Activated naive CD8-positive, alpha-beta T cell (primary cell): ENCODE data around the gene CTNND2.
"Not testable (repeated sequence)": the region's sequence is repeated elsewhere in the genome, so short reads cannot be mapped to it uniquely, and the experiment has no call there.

Experiments
- H3K27ac Mint-ChIP-seq: one replicate; pipeline ENCODE4 v1.8.0; 2021; ENCODE audit warnings: mixed read lengths
- H3K27me3 Mint-ChIP-seq: one replicate; pipeline ENCODE4 v1.8.0; 2021; ENCODE audit warnings: mixed read lengths
- H3K36me3 Mint-ChIP-seq: one replicate; pipeline ENCODE4 v1.8.0; 2021; ENCODE audit warnings: mixed read lengths
- H3K4me1 Mint-ChIP-seq: one replicate; pipeline ENCODE4 v1.8.0; 2021; ENCODE audit warnings: low read depth, mixed read lengths
- H3K4me3 Mint-ChIP-seq: one replicate; pipeline ENCODE4 v1.8.0; 2021; ENCODE audit warnings: mild to moderate bottlenecking, mixed read lengths
- H3K9me3 Mint-ChIP-seq: one replicate; pipeline ENCODE4 v1.8.0; 2021; ENCODE audit warnings: low read depth, mixed read lengths

The CTNND2 gene

DNA sequence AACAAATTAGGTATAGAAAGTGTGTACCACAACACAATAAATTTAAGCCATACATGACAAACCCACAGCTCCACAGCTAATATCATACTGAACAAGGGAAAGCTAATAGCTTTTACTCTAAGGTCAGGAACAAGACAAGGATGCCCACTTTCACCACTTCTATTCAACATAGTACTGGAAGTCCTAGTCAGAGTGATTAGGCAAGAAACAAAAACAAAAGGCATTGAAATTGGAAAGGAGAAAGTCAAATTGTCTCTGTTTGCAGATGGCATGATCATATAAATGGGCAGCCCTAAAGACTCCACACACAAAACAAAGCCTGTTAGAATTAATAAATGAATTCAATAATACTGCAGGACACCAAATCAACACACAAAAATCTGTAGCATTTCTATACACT, 548.8 kb downstream of the CTNND2 start:
- H3K4me1 Mint-ChIP-seq: no peaks in the 10 kb centered on the region
- no peaks in the 10 kb centered on the region for H3K36me3 Mint-ChIP-seq
- no peak overlapping the region for H3K4me3 Mint-ChIP-seq
- no peak overlapping the region for H3K27ac Mint-ChIP-seq
- H3K9me3 Mint-ChIP-seq: peaks cover 7% of the 10 kb centered on the region
- H3K27me3 Mint-ChIP-seq: no peaks in the 10 kb centered on the region

DNA sequence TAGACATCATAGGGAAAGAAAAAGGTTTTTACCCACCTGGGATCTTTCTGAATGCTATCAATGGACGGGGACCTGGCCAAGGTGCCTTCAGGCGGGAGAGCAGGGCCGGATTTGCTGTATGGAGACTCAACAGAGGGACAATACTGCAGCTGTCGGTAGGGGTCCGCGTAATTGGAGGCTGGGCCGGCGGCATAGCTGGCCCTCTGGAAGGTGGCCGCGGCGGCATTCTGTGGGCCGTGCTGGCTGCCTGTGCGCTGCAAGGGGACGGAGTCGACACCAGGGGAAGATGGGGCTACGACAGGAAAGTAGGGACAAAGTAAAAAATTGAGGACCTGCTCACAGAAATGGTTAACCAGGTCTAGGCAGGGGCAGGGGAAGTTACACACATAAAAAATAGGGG, 557.9 kb downstream of the CTNND2 start:
- Mint-ChIP-seq H3K27ac (no peak overlapping the region), H3K36me3 (no peaks in the 10 kb centered on the region), H3K4me1 (no peaks in the 10 kb centered on the region), H3K27me3 (peaks cover 7% of the 10 kb centered on the region), H3K9me3 (no peaks in the 10 kb centered on the region), H3K4me3 (no peak overlapping the region)

DNA sequence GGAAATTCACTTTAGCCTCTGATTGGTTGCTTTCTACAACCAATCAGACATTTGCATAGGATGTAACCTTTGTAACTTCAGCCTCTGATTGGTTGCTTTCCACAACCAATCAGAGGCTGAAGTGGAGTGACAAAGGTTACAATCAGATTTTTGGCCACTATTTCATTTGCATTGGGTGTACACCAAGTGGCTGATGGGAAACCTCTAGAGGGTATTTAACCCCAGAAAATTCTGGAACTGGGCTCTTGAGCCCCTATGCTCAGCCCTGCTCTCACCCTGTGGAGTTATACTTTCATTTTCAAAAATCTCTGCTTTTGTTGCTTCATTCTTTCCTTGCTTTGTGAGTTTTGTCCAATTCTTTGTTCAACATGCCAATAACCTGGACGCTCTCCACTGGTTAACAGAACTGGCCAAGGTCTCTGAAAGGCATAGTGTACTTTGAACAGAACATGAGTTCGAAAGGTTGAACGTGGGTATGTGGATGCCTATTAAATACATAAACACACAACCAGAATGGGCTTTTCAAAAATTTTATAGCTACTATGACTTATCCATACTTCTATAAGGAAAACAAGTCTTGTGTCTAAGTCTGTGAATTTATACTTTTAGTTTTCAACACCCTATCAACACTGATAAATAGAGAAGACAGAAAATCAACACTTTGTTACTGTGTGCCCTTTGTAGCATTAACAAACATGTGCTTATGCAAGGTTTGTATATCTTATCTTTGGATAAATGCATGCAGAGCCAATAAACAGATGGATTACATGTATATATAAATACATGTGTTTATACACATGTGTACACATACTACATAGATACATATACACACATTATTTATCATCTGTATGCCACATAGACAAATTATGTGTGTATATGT, 568.1 kb downstream of the CTNND2 start:
- H3K4me3 Mint-ChIP-seq: no peak overlapping the region
- peaks cover 7% of the 10 kb centered on the region for H3K27me3 Mint-ChIP-seq
- H3K36me3 Mint-ChIP-seq: no peaks in the 10 kb centered on the region
- H3K4me1 Mint-ChIP-seq: no peaks in the 10 kb centered on the region
- no peak overlapping the region for H3K27ac Mint-ChIP-seq
- H3K9me3 Mint-ChIP-seq: peaks cover 4% of the 10 kb centered on the region

DNA sequence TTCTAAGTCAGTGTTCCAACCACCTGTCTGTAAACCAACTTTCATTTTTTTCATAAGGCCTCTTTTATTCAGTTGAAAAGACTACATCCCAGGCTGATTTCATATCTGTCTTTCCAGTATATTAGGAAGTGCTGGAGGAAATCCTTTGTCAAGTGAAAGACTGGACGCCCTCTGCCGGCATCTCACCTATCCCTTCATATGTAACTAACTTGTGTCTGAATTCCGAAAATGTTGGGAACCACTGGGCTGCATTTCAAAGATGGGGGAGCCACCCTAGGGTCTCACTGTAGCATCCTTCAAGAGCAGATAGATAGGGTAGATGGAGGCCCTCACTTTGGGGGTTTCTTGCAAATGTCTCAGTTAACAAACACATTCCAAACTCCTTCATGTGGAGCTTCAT, 569.8 kb downstream of the CTNND2 start:
- Mint-ChIP-seq H3K4me1 (no peaks in the 10 kb centered on the region), H3K27me3 (peaks cover 4% of the 10 kb centered on the region), H3K27ac (no peak overlapping the region), H3K4me3 (no peak overlapping the region), H3K36me3 (no peaks in the 10 kb centered on the region), H3K9me3 (peaks cover 4% of the 10 kb centered on the region)

DNA sequence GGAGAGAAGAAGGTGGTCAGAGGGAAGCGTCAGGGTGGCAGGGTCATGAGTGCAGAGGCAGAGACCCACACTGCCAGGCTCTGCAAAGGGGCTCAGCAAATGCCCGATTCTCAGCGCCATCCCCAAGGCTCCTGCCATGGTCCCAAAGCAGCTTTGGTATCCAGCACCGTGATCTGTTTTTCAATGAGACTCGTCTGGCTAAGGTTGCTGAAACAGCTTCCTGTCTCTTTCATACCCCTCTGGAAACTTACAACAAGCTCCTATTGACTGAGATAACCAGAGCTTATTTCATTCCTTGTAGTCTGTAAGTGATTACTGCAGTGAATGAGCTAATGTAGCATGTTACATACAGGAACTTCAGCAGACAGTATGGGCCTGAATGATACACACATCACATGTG, 574.6 kb downstream of the CTNND2 start:
- no peak overlapping the region for H3K27ac Mint-ChIP-seq
- peaks cover 2% of the 10 kb centered on the region for H3K27me3 Mint-ChIP-seq

DNA sequence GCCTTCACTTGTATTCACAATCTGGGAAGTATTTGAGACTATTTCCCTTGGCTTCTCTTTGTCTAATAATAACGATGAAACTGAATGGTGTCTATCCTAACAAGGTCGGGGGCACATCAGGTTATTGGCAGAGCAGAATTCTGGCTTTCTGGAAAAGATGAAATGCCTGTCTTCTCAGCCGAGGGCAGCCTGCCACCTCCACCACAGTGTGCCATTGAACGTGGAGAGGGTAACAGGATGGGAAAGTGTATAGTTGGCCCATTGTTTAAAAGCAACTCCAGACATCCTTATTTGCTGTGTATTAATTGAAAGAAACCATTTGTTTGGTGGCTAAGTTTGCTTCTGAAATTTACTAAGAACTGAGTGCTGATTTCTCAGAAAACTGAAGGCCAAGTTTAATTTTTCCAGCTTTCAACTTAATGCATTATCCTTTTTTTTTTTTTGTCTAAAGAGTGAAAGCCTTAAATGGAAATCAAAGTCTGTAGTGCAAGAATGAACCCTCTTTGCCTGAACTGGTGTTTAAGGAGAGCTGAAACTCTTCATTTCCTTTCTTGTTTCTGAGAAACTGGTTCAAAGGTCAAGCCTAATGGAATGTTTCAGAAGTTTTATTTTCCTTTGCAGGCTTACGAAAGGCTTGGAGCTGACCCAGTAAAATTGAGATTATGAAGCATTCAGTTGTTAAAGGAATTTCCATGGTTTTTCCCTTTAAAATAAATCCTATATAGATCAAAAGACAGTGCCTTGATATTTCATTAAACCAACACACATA, 579.5 kb downstream of the CTNND2 start:
- H3K4me1 Mint-ChIP-seq: no peaks in the 10 kb centered on the region
- H3K36me3 Mint-ChIP-seq: no peaks in the 10 kb centered on the region
- H3K27me3 Mint-ChIP-seq: no peaks in the 10 kb centered on the region
- H3K9me3 Mint-ChIP-seq: no peaks in the 10 kb centered on the region
- no peak overlapping the region for H3K27ac Mint-ChIP-seq
- no peak overlapping the region for H3K4me3 Mint-ChIP-seq

More for the DNA sequence above, 574.6 kb downstream of the CTNND2 start:
- no peaks in the 10 kb centered on the region for H3K4me1 Mint-ChIP-seq
- H3K9me3 Mint-ChIP-seq: no peaks in the 10 kb centered on the region
- H3K36me3 Mint-ChIP-seq: no peaks in the 10 kb centered on the region
- no peak overlapping the region for H3K4me3 Mint-ChIP-seq

DNA sequence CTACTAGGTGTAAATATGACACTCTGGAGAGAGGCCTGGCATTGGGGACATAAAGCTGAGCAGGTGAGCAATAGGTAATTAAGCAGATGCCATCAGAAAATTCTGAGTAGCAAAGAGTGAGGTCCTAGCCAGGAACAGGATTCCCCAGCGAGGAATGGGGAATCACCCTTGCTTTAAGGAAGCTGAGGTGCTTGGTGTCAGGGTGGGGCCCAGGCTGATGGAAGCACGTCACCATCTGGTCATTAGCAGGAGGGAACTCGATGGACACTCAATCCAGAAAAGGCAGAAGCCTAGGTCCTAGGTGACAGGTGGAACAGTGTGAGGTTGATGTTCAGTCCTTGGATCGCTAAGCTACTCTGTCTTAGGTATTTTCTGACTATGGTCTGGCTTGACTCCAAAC, 580.5 kb downstream of the CTNND2 start:
- no peaks in the 10 kb centered on the region for H3K4me1 Mint-ChIP-seq
- no peaks in the 10 kb centered on the region for H3K36me3 Mint-ChIP-seq
- no peaks in the 10 kb centered on the region for H3K27me3 Mint-ChIP-seq
- no peaks in the 10 kb centered on the region for H3K9me3 Mint-ChIP-seq
- H3K27ac Mint-ChIP-seq: no peak overlapping the region
- no peak overlapping the region for H3K4me3 Mint-ChIP-seq

DNA sequence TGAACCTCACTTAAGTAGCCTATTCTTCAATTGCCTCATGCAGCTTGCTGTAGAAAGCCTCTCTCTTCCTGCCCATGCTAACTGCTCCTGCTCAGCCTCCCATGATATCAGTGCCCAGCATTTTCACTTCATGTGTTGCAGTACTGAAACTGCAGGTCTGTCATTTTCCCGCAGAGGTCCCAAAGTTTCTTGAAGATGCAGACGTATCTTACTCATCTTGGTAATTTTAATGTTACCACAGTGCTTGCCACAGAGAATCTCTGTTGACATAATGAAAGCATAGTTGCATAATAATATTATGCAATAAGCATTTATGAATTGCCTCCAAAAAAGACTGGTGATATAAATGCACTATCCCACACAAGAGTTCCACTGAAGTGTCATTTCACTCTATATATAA, 582.1 kb downstream of the CTNND2 start:
- H3K27me3 Mint-ChIP-seq: no peaks in the 10 kb centered on the region
- H3K9me3 Mint-ChIP-seq: no peaks in the 10 kb centered on the region
- no peak overlapping the region for H3K27ac Mint-ChIP-seq

DNA sequence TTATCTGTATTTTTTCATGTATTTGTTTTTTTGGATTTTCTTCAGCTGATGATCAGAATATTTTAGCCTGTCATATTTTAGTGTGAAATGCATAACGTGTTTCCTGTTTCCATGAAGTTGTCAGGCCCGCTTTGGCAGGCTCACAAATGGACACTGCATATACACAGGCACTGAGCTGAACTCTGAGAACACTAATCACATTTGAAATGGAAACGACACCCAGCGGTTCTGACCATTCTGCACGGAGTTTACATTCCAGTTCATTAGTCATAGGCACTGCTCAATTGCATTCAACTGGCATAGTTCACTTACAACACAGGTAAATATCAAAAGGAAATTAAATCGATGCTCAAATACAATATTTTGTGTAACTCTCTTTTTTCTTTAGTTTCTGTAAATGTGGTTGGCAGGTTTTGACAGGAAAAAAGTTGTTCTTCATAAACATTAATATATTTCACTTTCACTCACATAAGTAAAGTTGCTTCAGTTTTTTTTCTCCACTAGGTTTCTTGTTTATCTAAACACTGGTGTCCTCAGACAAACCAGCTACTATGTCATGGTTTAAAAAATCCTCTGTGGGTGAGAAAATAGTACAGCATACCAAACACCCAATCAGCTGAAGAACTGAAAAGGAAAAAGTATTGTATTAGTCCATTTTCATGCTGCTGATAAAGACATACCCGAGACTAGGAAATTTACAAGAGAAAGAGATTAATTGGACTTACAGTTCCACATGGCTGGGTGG, 584.2 kb downstream of the CTNND2 start:
- Mint-ChIP-seq H3K27me3 (no peaks in the 10 kb centered on the region), H3K4me1 (no peaks in the 10 kb centered on the region)

More for the DNA sequence above, 582.1 kb downstream of the CTNND2 start:
- Mint-ChIP-seq H3K4me1 (no peaks in the 10 kb centered on the region), H3K4me3 (no peak overlapping the region), H3K36me3 (no peaks in the 10 kb centered on the region)

DNA sequence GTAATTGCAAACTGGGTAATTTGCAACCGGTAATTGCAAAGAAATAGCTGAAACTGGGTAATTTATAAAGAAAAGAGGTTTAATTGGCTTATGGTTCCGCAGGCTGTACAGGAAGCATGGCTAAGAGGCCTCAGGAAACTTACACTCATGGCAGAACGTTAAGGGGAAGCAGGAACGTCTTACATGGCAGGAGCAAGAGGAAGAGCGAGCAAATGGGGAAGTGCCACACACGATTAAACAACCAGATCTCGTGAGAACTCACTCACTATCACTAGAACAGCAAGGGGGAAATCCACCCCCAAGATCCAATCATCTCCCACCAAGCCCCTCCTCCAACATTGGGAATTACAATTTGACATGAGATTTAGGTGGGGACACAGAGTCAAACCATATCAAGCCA, 590.6 kb downstream of the CTNND2 start:
- not testable (repeated sequence) for H3K27me3 Mint-ChIP-seq, H3K4me3 Mint-ChIP-seq, H3K27ac Mint-ChIP-seq

More for the DNA sequence above, 584.2 kb downstream of the CTNND2 start:
- Mint-ChIP-seq H3K9me3 (no peaks in the 10 kb centered on the region), H3K27ac (no peak overlapping the region), H3K36me3 (no peaks in the 10 kb centered on the region), H3K4me3 (no peak overlapping the region)

DNA sequence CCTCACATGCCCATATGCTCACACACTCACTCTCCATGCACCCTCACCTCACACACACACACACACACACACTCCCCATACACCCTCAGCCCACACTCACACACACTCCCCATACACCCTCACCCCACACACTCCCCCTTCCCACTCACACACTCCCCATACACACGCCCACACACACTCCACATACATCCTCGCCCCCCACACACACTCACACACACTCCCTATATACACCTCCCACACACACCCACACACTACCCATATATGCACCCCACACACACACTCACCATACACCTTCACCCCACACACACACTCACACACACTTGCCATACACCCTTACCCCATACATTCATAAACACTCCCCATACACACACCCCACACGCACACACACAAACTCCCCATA, 592.5 kb downstream of the CTNND2 start:
- no peaks in the 10 kb centered on the region for H3K36me3 Mint-ChIP-seq
- H3K27me3 Mint-ChIP-seq: no peaks in the 10 kb centered on the region
- no peak overlapping the region for H3K27ac Mint-ChIP-seq
- no peaks in the 10 kb centered on the region for H3K9me3 Mint-ChIP-seq
- H3K4me1 Mint-ChIP-seq: no peaks in the 10 kb centered on the region
- H3K4me3 Mint-ChIP-seq: no peak overlapping the region

More for the DNA sequence above, 590.6 kb downstream of the CTNND2 start:
- not testable (repeated sequence) for H3K9me3 Mint-ChIP-seq, H3K4me1 Mint-ChIP-seq, H3K36me3 Mint-ChIP-seq

DNA sequence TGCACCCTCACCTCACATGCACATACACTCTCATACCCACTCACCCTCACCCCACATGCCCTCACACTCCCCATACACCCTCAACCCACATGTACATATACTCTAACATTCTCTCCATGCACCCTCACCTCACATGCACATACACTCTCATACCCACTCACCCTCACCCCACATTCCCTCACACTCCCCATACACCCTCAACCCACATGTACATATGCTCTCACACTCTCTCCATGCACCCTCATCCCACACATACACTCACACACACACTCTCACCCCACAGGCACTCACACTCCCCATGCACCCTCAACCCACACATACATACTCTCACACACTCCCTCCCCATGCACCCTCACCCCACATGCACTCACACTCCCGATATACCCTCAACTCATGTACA, 593.0 kb downstream of the CTNND2 start:
- Mint-ChIP-seq H3K27ac (no peak overlapping the region), H3K4me1 (no peaks in the 10 kb centered on the region), H3K9me3 (no peaks in the 10 kb centered on the region), H3K27me3 (no peaks in the 10 kb centered on the region), H3K4me3 (no peak overlapping the region), H3K36me3 (no peaks in the 10 kb centered on the region)

DNA sequence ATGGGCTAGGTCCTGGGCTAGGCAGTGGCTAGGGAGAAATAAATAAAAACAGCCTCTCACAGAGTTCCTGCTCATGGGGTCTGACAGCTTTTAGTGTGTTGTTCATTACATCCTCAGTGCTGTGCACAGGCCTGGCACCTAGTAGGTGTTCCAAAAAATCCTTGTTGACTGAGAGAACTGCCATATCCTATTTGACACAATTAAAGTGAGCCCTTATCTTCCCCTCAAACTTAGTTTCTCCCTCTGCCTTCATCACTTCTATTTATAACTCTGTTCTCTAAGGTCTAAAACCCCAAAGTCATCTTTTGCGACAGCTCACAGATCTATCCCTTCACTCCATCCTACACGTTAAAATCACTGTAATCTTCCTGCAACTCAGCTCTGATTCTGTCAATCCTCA, 594.1 kb downstream of the CTNND2 start:
- Mint-ChIP-seq H3K4me3 (no peak overlapping the region), H3K9me3 (no peaks in the 10 kb centered on the region), H3K27ac (no peak overlapping the region), H3K4me1 (no peaks in the 10 kb centered on the region), H3K27me3 (no peaks in the 10 kb centered on the region), H3K36me3 (no peaks in the 10 kb centered on the region)

DNA sequence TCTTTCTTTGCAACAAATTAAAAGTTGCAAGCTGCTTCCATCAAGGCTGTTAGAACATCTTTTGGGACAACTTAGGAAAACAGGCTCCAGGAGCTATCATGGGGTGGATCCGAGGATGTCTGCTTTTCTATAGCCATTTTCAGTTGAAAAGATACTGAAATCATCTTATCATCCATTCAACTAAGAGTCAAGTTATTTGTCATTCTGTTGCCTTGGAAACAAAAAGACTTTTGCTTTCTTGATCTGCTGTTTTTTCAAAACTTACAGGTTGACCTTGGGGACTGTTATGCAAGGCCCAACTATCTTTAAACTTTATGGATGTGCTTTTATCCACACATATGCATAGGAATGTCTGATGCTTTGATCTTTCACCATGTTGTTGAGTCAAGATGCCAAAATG, 597.9 kb downstream of the CTNND2 start:
- H3K9me3 Mint-ChIP-seq: no peaks in the 10 kb centered on the region
- H3K27ac Mint-ChIP-seq: no peak overlapping the region
- H3K4me1 Mint-ChIP-seq: no peaks in the 10 kb centered on the region
- H3K36me3 Mint-ChIP-seq: no peaks in the 10 kb centered on the region
- no peak overlapping the region for H3K4me3 Mint-ChIP-seq
- H3K27me3 Mint-ChIP-seq: peaks cover 1% of the 10 kb centered on the region

DNA sequence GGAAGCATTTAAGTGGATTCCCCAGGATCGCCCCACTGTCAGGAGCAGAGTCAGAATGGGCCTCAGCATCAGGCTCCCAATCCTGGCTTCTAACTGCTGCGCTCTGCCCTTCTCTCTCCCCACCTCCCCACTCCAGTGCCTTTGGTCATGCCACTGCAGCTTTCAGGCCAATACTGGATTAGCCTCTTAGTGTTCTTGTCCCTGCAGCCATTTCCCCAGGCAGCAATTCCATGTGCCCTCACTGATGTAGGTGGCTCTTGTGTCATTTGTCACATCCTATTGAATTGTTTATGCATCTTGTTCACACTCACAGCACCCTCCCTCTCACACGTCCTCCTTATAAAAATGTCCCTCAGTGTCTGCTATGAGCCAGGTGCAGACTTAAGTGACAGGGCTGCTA, 599.0 kb downstream of the CTNND2 start:
- H3K4me1 Mint-ChIP-seq: no peaks in the 10 kb centered on the region
- H3K27me3 Mint-ChIP-seq: peaks cover 1% of the 10 kb centered on the region
- H3K9me3 Mint-ChIP-seq: no peaks in the 10 kb centered on the region
- H3K27ac Mint-ChIP-seq: no peak overlapping the region
- H3K36me3 Mint-ChIP-seq: no peaks in the 10 kb centered on the region
- H3K4me3 Mint-ChIP-seq: no peak overlapping the region
